NAMALWA (cell line): ENCODE measurements around the gene GRIN1.

Experiments
- DNase-seq: peaks from one replicate; pipeline ENCODE4 v3.0.0-alpha.2; 2015; ENCODE audit warnings: low spot score

The GRIN1 gene

GRCh38 chr9:137178201-137178938 lies 39.4 kb downstream of the GRIN1 start:
- DNase-seq: no peak

GRCh38 chr9:137178939-137179630 lies 40.1 kb downstream of the GRIN1 start:
- DNase-seq: no peak

- DNase-seq: no peak
These were observed 40.8 kb downstream of the GRIN1 start for GRCh38 chr9:137179761-137180160.

GRCh38 chr9:137180491-137180890 lies 41.5 kb downstream of the GRIN1 start:
- DNase-seq: no peak

GRCh38 chr9:137181680-137182079 lies 42.7 kb downstream of the GRIN1 start:
- DNase-seq: no peak

GRCh38 chr9:137182836-137183235 lies 43.9 kb downstream of the GRIN1 start:
- no peak for DNase-seq

- no peak for DNase-seq
These were observed 45.1 kb downstream of the GRIN1 start for GRCh38 chr9:137183980-137184595.

GRCh38 chr9:137184881-137185660 lies 46.1 kb downstream of the GRIN1 start:
- DNase-seq: no peak

GRCh38 chr9:137185921-137186320 lies 47.0 kb downstream of the GRIN1 start:
- DNase-seq: no peak

- no peak for DNase-seq
These were observed 47.4 kb downstream of the GRIN1 start for GRCh38 chr9:137186385-137186784.

GRCh38 chr9:137187386-137187785 lies 48.4 kb downstream of the GRIN1 start:
- no peak for DNase-seq

- DNase-seq: no peak
These were observed 49.1 kb downstream of the GRIN1 start for GRCh38 chr9:137188086-137188489.

GRCh38 chr9:137188490-137189296 lies 49.7 kb downstream of the GRIN1 start, which contains the start of the genes ANAPC2 and SSNA1:
TSS of gene ANAPC2 (minus strand) at chr9:137188560. CDS start at chr9:137188532, 28 bp downstream.
TSS of gene SSNA1 (plus strand) at chr9:137188676. CDS start at chr9:137188727, 51 bp downstream.
- peak; percentile 95 for DNase-seq

- no peak for DNase-seq
These were observed 50.6 kb downstream of the GRIN1 start for GRCh38 chr9:137189297-137190295.

- DNase-seq: peak; percentile 49
These were observed 51.4 kb downstream of the GRIN1 start for GRCh38 chr9:137190315-137190856.

- DNase-seq: no peak
These were observed 52.3 kb downstream of the GRIN1 start for GRCh38 chr9:137191245-137191644.

- no peak for DNase-seq
These were observed 52.9 kb downstream of the GRIN1 start for GRCh38 chr9:137191691-137192447.

GRCh38 chr9:137192448-137192780 lies 53.5 kb downstream of the GRIN1 start:
- DNase-seq: no peak

- no peak for DNase-seq
These were observed 53.9 kb downstream of the GRIN1 start for GRCh38 chr9:137192859-137193258.
